ENCODE data around the gene PPP4R2. TPM values are rescaled to one million over a fixed set of nuclear protein-coding genes. Genes with fewer than 3 reads are reported as not detected.

The PPP4R2 gene
- total and polyA plus RNA-seq, 9 of the 15 experiments (the other 6 are each of a cell fraction or from before 2014, with no cell fraction given): 11.0 to 49.6 (median 31.6) TPM

- Histone ChIP-seq H3K4me1 (replicated peaks in 1 of 2; ENCODE audit: control insufficient read depth in 2 of 2, insufficient read depth in 2 of 2, low read length in 2 of 2) (no peaks in the 10 kb centered on the region; a peak in 1 of 5 replicates), H4K20me1 (replicated peaks; ENCODE audit: control insufficient read depth, insufficient read depth, low read length) (no peaks in the 10 kb centered on the region), H3K9me1 (ENCODE audit: control insufficient read depth, insufficient read depth, low read length) (no peaks in the 10 kb centered on the region), H3K36me3 (ENCODE audit: control insufficient read depth, insufficient read depth, low read length) (no peaks in the 10 kb centered on the region), H3K4me2 (ENCODE audit: insufficient read depth, low read length) (no peak overlapping the region), H3K9ac (ENCODE audit: insufficient read depth in 1 of 2, low read depth in 2 of 2, low read length in 2 of 2) (no peak overlapping the region), H3K79me2 (ENCODE audit: control insufficient read depth, insufficient read depth, low read length) (no peaks in the 10 kb centered on the region), H2AFZ (ENCODE audit: low read depth, low read length) (no peak overlapping the region), H3K27me3 (ENCODE audit: control insufficient read depth in 2 of 2, insufficient read depth in 2 of 2, low read length in 2 of 2) (no peaks in the 10 kb centered on the region), H3K9me3 (replicated peaks; ENCODE audit: control insufficient read depth, insufficient read depth, low read depth, low read length) (no peaks in the 10 kb centered on the region), H3K27ac (ENCODE audit: extremely low read depth, low read depth, low read length) (no peak overlapping the region), H3K4me3 (no peak overlapping the region)
- in situ Hi-C loops (cut with MboI): no loop called here
- 8% methylated on average over 1 of the region's 1 CpG for WGBS (ENCODE audit: insufficient coverage, low coverage, missing lambda C conversion rate)
- ChIA-PET CTCF (ENCODE audit: low intra/inter-chr PET ratio) (no interaction called here), POLR2A (interaction anchor here (0.6 to 0.8 kb wide), 2 partner anchors 20 to 81 kb away, joined by 3 to 4 read pairs; partner anchors contain the start of gene PPP4R2)
- ATAC-seq: no peak
- no peak for DNase-seq (ENCODE audit: extremely low read depth in 1 of 4, low spot score in 3 of 4)
- FAIRE-seq: no peak
- TF ChIP-seq E2F8 (IDR thresholded peaks at IDR 0.05; ENCODE audit: low read depth, partially characterized antibody): no peak
- TF ChIP-seq, protein P1, sequence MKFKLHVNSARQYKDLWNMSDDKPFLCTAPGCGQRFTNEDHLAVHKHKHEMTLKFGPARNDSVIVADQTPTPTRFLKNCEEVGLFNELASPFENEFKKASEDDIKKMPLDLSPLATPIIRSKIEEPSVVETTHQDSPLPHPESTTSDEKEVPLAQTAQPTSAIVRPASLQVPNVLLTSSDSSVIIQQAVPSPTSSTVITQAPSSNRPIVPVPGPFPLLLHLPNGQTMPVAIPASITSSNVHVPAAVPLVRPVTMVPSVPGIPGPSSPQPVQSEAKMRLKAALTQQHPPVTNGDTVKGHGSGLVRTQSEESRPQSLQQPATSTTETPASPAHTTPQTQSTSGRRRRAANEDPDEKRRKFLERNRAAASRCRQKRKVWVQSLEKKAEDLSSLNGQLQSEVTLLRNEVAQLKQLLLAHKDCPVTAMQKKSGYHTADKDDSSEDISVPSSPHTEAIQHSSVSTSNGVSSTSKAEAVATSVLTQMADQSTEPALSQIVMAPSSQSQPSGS (CRISPR knock-in tag; IDR thresholded peaks at IDR 0.05): no peak
- TF ChIP-seq ZBED1 (IDR thresholded peaks at IDR 0.05): no peak
- no peak for TF ChIP-seq XRCC5 (IDR thresholded peaks at IDR 0.05; ENCODE audit: low read depth, low read length)
- no peak for TF ChIP-seq TEAD4 (IDR thresholded peaks at IDR 0.05; ENCODE audit: low read length)
- no peak for TF ChIP-seq TEAD4 (CRISPR knock-in tag; IDR thresholded peaks at IDR 0.05; ENCODE audit: borderline replicate concordance)
- no peak for TF ChIP-seq ZNF282 (CRISPR knock-in tag; IDR thresholded peaks at IDR 0.05)
- TF ChIP-seq, protein P2, sequence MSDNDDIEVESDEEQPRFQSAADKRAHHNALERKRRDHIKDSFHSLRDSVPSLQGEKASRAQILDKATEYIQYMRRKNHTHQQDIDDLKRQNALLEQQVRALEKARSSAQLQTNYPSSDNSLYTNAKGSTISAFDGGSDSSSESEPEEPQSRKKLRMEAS (CRISPR knock-in tag; IDR thresholded peaks at IDR 0.05): no peak
- TF ChIP-seq EHMT2 (IDR thresholded peaks at IDR 0.05): no peak
- TF ChIP-seq PHB2 (IDR thresholded peaks at IDR 0.05; ENCODE audit: low read depth): no peak
- TF ChIP-seq CBX5 (IDR thresholded peaks at IDR 0.05; ENCODE audit: borderline replicate concordance, low read depth): no peak
- TF ChIP-seq RCOR1 (IDR thresholded peaks at IDR 0.05; ENCODE audit: borderline replicate concordance in 1 of 2, low read depth in 2 of 2, low read length in 2 of 2): no peak
- TF ChIP-seq EP300 (IDR thresholded peaks at IDR 0.05; ENCODE audit: low read length): no peak
- TF ChIP-seq ETV6 (IDR thresholded peaks at IDR 0.05; ENCODE audit: borderline replicate concordance in 1 of 2, low read depth in 2 of 2, low read length in 1 of 2): no peak
- no peak for TF ChIP-seq ETV6 (CRISPR knock-in tag; IDR thresholded peaks at IDR 0.05; ENCODE audit: borderline replicate concordance)
- no peak for TF ChIP-seq ZNF408 (CRISPR knock-in tag; IDR thresholded peaks at IDR 0.05; ENCODE audit: low read depth)
- intact Hi-C loops (cut with micrococcal nuclease): no loop called here
- no TSS peak for BruUV-seq (replicated peaks)
Observed at GRCh38 chr3:72976281-72976741, 20.3 kb upstream of the PPP4R2 start.
